A549 (cell line): ENCODE data around the gene EIF1AD. TPM values are rescaled to one million over a fixed set of nuclear protein-coding genes. Genes with fewer than 3 reads are reported as not detected.
"Not testable (repeated sequence)": the region's sequence is repeated elsewhere in the genome, so short reads cannot be mapped to it uniquely, and the experiment has no call there.

Experiments used
- ATAC-seq, 2 experiments: fragments of 200-7000 bp in 1 of 2; fragments of >200 bp in 1 of 2; cut with Nextera tagmentation in 1 of 2; cut with Tn5 transposase in 1 of 2; 3 replicates each; pipeline versions ENCODE4 v1.8.0 to v1.9.1; 2018 to 2020; ENCODE audit warnings: mild to moderate bottlenecking in 1 of 2, moderate library complexity in 1 of 2
- CTCF ChIA-PET: fragments of 300-600 bp; sonication (Branson Sonifier 250); formaldehyde crosslinking; extraction: SDS; loops from one replicate; lab custom pipeline; 2021; ENCODE audit warnings: antibody characterized with exemption, inconsistent platforms; lab: Yijun Ruan, JAX
- POLR2A ChIA-PET: fragments of 350-600 bp; formaldehyde crosslinking; extraction: SDS; loops from one replicate; lab custom pipeline; 2021; ENCODE audit warnings: antibody characterized with exemption, inconsistent platforms; lab: Yijun Ruan, JAX
- DNase-seq, 2 experiments: peaks; one replicate each; pipeline versions ENCODE4 v3.0.0 to v3.0.0-alpha.2; 2011 to 2016; ENCODE audit warnings: low read depth in 1 of 2, low spot score in 1 of 2
- FAIRE-seq: peaks from 2 replicates; lab custom pipeline; 2011; peaks lifted over from hg19 to GRCh38; lab: Jason Lieb, UNC
- H3K27ac ChIP-seq, 2 experiments: fragments of >200 bp; sonication (Bioruptor Twin); formaldehyde crosslinking; 3 replicates each; pipeline ENCODE4 v1.5.1; 2016 to 2017
- H3K4me1 ChIP-seq: fragments of >200 bp; sonication (Bioruptor Twin); formaldehyde crosslinking; 3 replicates; pipeline ENCODE4 v1.6.1; 2016
- H3K4me2 ChIP-seq: fragments of >200 bp; sonication (Bioruptor Twin); formaldehyde crosslinking; 3 replicates; pipeline ENCODE4 v1.6.1; 2016
- H3K4me3 ChIP-seq: fragments of >200 bp; sonication (Bioruptor Twin); formaldehyde crosslinking; 3 replicates; pipeline ENCODE4 v1.5.1; 2016
- H3K9me3 ChIP-seq: fragments of >200 bp; sonication (Bioruptor Twin); formaldehyde crosslinking; 3 replicates; pipeline ENCODE4 v1.6.1; 2016
- BHLHE40 ChIP-seq: IDR thresholded peaks from 2 replicates; pipeline ENCODE4 v1.6.1; 2012; ENCODE audit warnings: low read depth, low read length, inconsistent platforms
- CBX2 ChIP-seq: fragments of 200-600 bp; sonication (generic); IDR thresholded peaks from 2 replicates; pipeline ENCODE4 v1.6.1; 2016; ENCODE audit warnings: low read depth, mild to moderate bottlenecking, borderline replicate concordance
- CBX8 ChIP-seq: fragments of 200-600 bp; sonication (generic); IDR thresholded peaks from 2 replicates; pipeline ENCODE4 v1.6.1; 2016
- EP300 ChIP-seq, 2 experiments: fragments of >200 bp; sonication (Bioruptor Twin); formaldehyde crosslinking; IDR thresholded peaks; 2 replicates in 1 of 2; 3 replicates in 1 of 2; pipeline ENCODE4 v1.6.1; 2016 to 2017
- ESRRA ChIP-seq: fragments of 150-350 bp; IDR thresholded peaks from 2 replicates; pipeline ENCODE4 v1.6.1; 2014; ENCODE audit warnings: mild to moderate bottlenecking, low read length, borderline replicate concordance
- JUN ChIP-seq, 2 experiments: fragments of >200 bp; sonication (Bioruptor Twin); formaldehyde crosslinking; IDR thresholded peaks; 2 replicates in 1 of 2; 3 replicates in 1 of 2; pipeline ENCODE4 v1.6.1; 2016 to 2017
- JUNB ChIP-seq: fragments of >200 bp; sonication (Bioruptor Twin); formaldehyde crosslinking; IDR thresholded peaks from 2 replicates; pipeline ENCODE4 v1.6.1; 2016
- KDM1A ChIP-seq: fragments of 200-600 bp; sonication (generic); IDR thresholded peaks from 2 replicates; pipeline ENCODE4 v1.6.1; 2016; ENCODE audit warnings: low read depth, mild to moderate bottlenecking
- MAFK ChIP-seq: fragments of 450-650 bp; IDR thresholded peaks from 2 replicates; pipeline ENCODE4 v1.6.1; 2014; ENCODE audit not compliant: partially characterized antibody
- NFE2L2 ChIP-seq: fragments of 150-350 bp; conservative IDR thresholded peaks from 2 replicates; pipeline ENCODE4 v1.6.1; 2014; ENCODE audit warnings: low read length
- PHF8 ChIP-seq: fragments of 200-600 bp; sonication (generic); IDR thresholded peaks from 2 replicates; pipeline ENCODE4 v1.6.1; 2016; ENCODE audit warnings: low read depth, mild to moderate bottlenecking, antibody characterized with exemption, moderate library complexity, borderline replicate concordance
- POLR2A ChIP-seq: IDR thresholded peaks from 2 replicates; pipeline ENCODE4 v1.6.1; 2012; ENCODE audit warnings: mild to moderate bottlenecking, low read length
- POLR2AphosphoS2 ChIP-seq: conservative IDR thresholded peaks from 2 replicates; pipeline ENCODE4 v1.6.1; 2012; ENCODE audit warnings: low read length, improper control_type of control experiment, inconsistent platforms
- RCOR1 ChIP-seq: fragments of 150-350 bp; IDR thresholded peaks from 2 replicates; pipeline ENCODE4 v1.6.1; 2014; ENCODE audit warnings: antibody characterized with exemption, low read length, low read depth
- RNF2 ChIP-seq: fragments of 200-600 bp; sonication (generic); IDR thresholded peaks from 2 replicates; pipeline ENCODE4 v1.6.1; 2016; ENCODE audit warnings: low read depth, mild to moderate bottlenecking, antibody characterized with exemption, moderate library complexity, borderline replicate concordance
- TFCP2L1 ChIP-seq: fragments of 250-450 bp; sonication (Bioruptor Pico); IDR thresholded peaks from 2 replicates; pipeline ENCODE4 v1.5.0; 2021; ENCODE audit warnings: mild to moderate bottlenecking
- ZSCAN20 ChIP-seq: fragments of 250-450 bp; sonication (Bioruptor Pico); IDR thresholded peaks from 2 replicates; pipeline ENCODE4 v1.8.0; 2022; ENCODE audit warnings: mild to moderate bottlenecking, moderate library complexity
- WGBS: methylation state at CpG from one replicate; pipeline ENCODE4 v1.1.6; 2017; ENCODE audit errors: missing lambda C conversion rate; 5-methylcytosine and 5-hydroxymethylcytosine counted together
- polyA plus RNA-seq, 4 experiments: library from polyadenylated mRNA; depleted of rRNA in 3 of 4; stranded (reverse); fragments of >200 nt; fragmentation: RNase III in 1 of 4; extraction: RNeasy Plus Mini Kit Qiagen cat#74134 plus additional on column Dnase treatment in 1 of 4; gene quantifications; 2 replicates in 3 of 4; 3 replicates in 1 of 4; pipeline ENCODE4 v1.2.3, GENCODE V29; 2011 to 2017
- TF ChIP-seq, protein P1 (sequence below): fragments of 200-600 bp; sonication (generic); IDR thresholded peaks from 2 replicates; pipeline ENCODE4 v1.6.1; 2016; ENCODE audit warnings: antibody characterized with exemption, mild to moderate bottlenecking, moderate library complexity
- TF ChIP-seq, protein P2 (sequence below): fragments of 250-450 bp; sonication (Bioruptor Pico); IDR thresholded peaks from 2 replicates; pipeline ENCODE4 v1.5.0; 2020; ENCODE audit warnings: low read depth, mild to moderate bottlenecking, moderate library complexity
- TF ChIP-seq, protein P3 (sequence below): fragments of >200 bp; sonication (Bioruptor Twin); formaldehyde crosslinking; IDR thresholded peaks from 3 replicates; pipeline ENCODE4 v1.5.1; 2016
- TF ChIP-seq, protein P4 (sequence below): fragments of 450-650 bp; IDR thresholded peaks from 2 replicates; pipeline ENCODE4 v1.6.1; 2014; ENCODE audit warnings: antibody characterized with exemption
- TF ChIP-seq, protein P5 (sequence below): fragments of 150-350 bp; IDR thresholded peaks from 2 replicates; pipeline ENCODE4 v1.6.1; 2014; ENCODE audit warnings: low read depth, mild to moderate bottlenecking, low read length
- TF ChIP-seq, protein P6 (sequence below): fragments of >200 bp; sonication (Bioruptor Twin); formaldehyde crosslinking; IDR thresholded peaks from 2 replicates; pipeline ENCODE4 v1.6.1; 2016

The EIF1AD gene
- polyA plus RNA-seq, 2 of the 4 experiments (the other 2 are of a cell fraction): 38.6 to 41.0 TPM

DNA sequence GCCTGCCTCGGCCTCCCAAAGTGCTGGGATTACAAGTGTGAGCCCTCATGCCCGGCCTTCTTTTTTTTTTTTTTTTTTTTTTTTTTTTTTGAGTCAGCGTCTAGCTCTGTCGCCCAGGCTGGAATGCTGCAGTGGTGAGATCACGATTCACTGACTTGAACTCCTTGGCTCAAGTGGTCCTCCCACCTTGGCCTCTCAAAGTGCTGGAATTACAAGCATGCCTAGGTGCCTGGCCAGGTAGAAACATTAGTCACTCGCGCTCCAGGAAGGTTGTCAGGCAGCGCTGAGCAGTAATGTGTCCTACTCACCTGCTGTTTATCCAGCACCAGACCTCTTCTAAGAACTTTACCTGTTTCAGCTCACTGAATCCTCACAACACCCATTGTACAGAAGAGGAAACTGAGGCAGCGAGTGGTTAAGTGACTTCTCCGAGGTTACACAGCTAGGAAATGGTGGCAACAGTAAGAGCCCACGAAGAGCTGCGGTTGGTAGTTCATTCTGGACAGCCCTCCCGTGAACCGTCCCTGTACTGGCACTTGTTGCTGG lies 9.4 kb upstream of the EIF1AD start (continued):
- TF ChIP-seq, protein P1, sequence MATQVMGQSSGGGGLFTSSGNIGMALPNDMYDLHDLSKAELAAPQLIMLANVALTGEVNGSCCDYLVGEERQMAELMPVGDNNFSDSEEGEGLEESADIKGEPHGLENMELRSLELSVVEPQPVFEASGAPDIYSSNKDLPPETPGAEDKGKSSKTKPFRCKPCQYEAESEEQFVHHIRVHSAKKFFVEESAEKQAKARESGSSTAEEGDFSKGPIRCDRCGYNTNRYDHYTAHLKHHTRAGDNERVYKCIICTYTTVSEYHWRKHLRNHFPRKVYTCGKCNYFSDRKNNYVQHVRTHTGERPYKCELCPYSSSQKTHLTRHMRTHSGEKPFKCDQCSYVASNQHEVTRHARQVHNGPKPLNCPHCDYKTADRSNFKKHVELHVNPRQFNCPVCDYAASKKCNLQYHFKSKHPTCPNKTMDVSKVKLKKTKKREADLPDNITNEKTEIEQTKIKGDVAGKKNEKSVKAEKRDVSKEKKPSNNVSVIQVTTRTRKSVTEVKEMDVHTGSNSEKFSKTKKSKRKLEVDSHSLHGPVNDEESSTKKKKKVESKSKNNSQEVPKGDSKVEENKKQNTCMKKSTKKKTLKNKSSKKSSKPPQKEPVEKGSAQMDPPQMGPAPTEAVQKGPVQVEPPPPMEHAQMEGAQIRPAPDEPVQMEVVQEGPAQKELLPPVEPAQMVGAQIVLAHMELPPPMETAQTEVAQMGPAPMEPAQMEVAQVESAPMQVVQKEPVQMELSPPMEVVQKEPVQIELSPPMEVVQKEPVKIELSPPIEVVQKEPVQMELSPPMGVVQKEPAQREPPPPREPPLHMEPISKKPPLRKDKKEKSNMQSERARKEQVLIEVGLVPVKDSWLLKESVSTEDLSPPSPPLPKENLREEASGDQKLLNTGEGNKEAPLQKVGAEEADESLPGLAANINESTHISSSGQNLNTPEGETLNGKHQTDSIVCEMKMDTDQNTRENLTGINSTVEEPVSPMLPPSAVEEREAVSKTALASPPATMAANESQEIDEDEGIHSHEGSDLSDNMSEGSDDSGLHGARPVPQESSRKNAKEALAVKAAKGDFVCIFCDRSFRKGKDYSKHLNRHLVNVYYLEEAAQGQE: no peak
- TF ChIP-seq CBX2: no peak
- TF ChIP-seq KDM1A: no peak
- TF ChIP-seq, protein P2, sequence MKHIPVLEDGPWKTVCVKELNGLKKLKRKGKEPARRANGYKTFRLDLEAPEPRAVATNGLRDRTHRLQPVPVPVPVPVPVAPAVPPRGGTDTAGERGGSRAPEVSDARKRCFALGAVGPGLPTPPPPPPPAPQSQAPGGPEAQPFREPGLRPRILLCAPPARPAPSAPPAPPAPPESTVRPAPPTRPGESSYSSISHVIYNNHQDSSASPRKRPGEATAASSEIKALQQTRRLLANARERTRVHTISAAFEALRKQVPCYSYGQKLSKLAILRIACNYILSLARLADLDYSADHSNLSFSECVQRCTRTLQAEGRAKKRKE (CRISPR knock-in tag): no peak
- no peak for TF ChIP-seq JUNB
- TF ChIP-seq, protein P3, sequence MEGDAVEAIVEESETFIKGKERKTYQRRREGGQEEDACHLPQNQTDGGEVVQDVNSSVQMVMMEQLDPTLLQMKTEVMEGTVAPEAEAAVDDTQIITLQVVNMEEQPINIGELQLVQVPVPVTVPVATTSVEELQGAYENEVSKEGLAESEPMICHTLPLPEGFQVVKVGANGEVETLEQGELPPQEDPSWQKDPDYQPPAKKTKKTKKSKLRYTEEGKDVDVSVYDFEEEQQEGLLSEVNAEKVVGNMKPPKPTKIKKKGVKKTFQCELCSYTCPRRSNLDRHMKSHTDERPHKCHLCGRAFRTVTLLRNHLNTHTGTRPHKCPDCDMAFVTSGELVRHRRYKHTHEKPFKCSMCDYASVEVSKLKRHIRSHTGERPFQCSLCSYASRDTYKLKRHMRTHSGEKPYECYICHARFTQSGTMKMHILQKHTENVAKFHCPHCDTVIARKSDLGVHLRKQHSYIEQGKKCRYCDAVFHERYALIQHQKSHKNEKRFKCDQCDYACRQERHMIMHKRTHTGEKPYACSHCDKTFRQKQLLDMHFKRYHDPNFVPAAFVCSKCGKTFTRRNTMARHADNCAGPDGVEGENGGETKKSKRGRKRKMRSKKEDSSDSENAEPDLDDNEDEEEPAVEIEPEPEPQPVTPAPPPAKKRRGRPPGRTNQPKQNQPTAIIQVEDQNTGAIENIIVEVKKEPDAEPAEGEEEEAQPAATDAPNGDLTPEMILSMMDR: no peak
- TF ChIP-seq, all 56 proteins: peak for 0

DNA sequence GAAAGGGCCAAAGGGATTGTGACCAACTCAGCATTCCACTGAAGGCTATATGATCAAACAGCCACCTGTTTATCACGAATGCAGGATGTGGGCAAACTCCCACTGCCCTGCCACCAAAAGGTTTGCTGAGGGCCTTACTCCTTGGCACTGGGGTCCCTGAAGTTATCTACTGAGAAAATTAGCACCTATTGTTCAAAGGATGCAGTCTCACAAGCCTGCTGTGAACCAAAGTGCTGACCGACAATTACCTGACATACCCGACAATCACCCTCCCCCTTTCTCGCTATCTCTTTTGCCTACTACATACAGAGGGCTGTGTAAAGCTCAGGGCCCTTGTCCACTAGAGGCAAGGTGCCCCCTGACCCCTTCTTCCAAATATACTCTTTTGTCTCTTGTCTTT lies 8.1 kb upstream of the EIF1AD start:
- H3K9me3 ChIP-seq, H3K4me1 ChIP-seq, H3K4me3 ChIP-seq, ATAC-seq, POLR2A ChIA-PET, H3K4me2 ChIP-seq, FAIRE-seq, DNase-seq, H3K27ac ChIP-seq: not testable (repeated sequence)
- WGBS: 95% methylated on average over 4 of the region's 4 CpGs
- CTCF ChIA-PET: interaction anchor here (1.1 to 11.6 kb wide), 3 partner anchors 11 to 125 kb away, joined by 3 to 121 read pairs (median 13); no protein-coding TSS in a partner anchor

DNA sequence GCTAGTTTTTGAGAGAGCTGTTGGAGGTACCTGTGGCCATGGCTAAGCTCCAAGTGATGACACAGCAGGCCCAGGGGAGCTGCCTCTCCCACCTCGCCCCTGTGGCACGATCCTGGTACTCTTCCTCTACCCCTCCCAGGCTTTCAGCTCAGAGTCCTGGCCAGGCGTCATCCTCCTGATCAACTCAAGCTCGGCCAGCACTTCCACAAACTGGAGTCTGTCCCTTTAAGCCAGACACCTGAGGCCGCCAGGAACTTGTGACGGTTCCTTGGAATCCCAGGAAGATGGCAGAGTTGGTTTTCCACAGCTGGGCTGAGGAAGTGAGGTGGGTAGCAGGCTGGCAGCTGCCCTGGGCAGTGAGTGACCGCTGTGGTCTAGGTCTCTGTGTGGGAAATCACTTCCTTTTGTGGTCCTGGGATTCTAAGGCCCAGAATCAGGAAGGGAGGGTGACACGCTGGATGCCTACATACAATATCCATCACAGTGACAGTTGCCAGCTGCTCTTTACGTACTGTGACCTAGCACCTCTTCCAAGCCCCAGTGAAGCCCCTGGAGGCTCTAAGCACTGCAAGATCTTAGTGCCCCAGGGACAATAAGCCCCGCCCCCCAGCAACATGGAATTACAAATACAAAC lies 6.6 kb upstream of the EIF1AD start:
- TF ChIP-seq PHF8 (no peak), KDM1A (no peak), EP300 (IDR thresholded peaks at IDR 0.05) (no peak), RNF2 (no peak), RCOR1 (no peak), TFCP2L1 (CRISPR knock-in tag) (no peak), NFE2L2 (no peak), CBX8 (no peak), POLR2AphosphoS2 (no peak), BHLHE40 (no peak), ZSCAN20 (CRISPR knock-in tag) (no peak), ESRRA (no peak), POLR2A (no peak), JUN (IDR thresholded peaks at IDR 0.05) (no peak), MAFK (no peak)
- TF ChIP-seq, protein P4, sequence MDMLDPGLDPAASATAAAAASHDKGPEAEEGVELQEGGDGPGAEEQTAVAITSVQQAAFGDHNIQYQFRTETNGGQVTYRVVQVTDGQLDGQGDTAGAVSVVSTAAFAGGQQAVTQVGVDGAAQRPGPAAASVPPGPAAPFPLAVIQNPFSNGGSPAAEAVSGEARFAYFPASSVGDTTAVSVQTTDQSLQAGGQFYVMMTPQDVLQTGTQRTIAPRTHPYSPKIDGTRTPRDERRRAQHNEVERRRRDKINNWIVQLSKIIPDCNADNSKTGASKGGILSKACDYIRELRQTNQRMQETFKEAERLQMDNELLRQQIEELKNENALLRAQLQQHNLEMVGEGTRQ: no peak
- TF ChIP-seq, protein P5, sequence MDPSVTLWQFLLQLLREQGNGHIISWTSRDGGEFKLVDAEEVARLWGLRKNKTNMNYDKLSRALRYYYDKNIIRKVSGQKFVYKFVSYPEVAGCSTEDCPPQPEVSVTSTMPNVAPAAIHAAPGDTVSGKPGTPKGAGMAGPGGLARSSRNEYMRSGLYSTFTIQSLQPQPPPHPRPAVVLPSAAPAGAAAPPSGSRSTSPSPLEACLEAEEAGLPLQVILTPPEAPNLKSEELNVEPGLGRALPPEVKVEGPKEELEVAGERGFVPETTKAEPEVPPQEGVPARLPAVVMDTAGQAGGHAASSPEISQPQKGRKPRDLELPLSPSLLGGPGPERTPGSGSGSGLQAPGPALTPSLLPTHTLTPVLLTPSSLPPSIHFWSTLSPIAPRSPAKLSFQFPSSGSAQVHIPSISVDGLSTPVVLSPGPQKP: no peak
- TF ChIP-seq, protein P6, sequence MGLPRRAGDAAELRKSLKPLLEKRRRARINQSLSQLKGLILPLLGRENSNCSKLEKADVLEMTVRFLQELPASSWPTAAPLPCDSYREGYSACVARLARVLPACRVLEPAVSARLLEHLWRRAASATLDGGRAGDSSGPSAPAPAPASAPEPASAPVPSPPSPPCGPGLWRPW: no peak
- TF ChIP-seq, all 56 proteins: peak for 0
- Histone ChIP-seq H3K9me3 (no peaks in the 10 kb centered on the region), H3K4me1 (peaks cover 5% of the 10 kb centered on the region; the same call in 2 of the 3 replicates), H3K4me3 (no peak overlapping the region), H3K4me2 (no peak overlapping the region), H3K27ac (0 out of 6 replicates have a peak overlapping the region, but pooled peaks of 1 of the 2 experiments have one; percentile 41)
- DNase-seq (no peak), ATAC-seq (peak; percentile 8 to 21; a peak in 5 of 6 replicates), FAIRE-seq (no peak)
- WGBS: 50% methylated on average over 9 of the region's 10 CpGs
- ChIA-PET POLR2A (no interaction called here), CTCF (interaction anchor here (0.7 to 11.6 kb wide), 10 partner anchors 13 to 354 kb away, joined by 3 to 121 read pairs (median 4); no protein-coding TSS in a partner anchor)
